Measurements from ENCODE around the gene GPD1. TPM values are rescaled to one million over a fixed set of nuclear protein-coding genes. Genes with fewer than 3 reads are reported as not detected.
"Not testable (repeated sequence)": the region's sequence is repeated elsewhere in the genome, so short reads cannot be mapped to it uniquely, and the experiment has no call there.

Gene GPD1
- total RNA-seq, 2 donors from 2014 or later = 0.35 TPM; not detected in 1

- Mint-ChIP-seq H3K4me3 (peak overlapping the region; percentile 95), H3K4me1 (peaks cover 26% of the 10 kb centered on the region), H3K36me3 (ENCODE audit: low read depth) (peaks cover 22% of the 10 kb centered on the region), H3K9me3 (no peaks in the 10 kb centered on the region), H3K27me3 (no peaks in the 10 kb centered on the region), H3K27ac (peak overlapping the region; percentile 78)
- ATAC-seq (replicated peaks) = no peak
Measured at GRCh38 chr12:50083301-50083700, 20.5 kb upstream of the GPD1 start.

- peak overlapping the region; percentile 95 for H3K27ac Mint-ChIP-seq
- H3K36me3 Mint-ChIP-seq (ENCODE audit: low read depth) = peaks cover 33% of the 10 kb centered on the region
- not testable (repeated sequence) for H3K9me3 Mint-ChIP-seq; ATAC-seq (replicated peaks); H3K27me3 Mint-ChIP-seq
- peak overlapping the region; percentile 95 for H3K4me3 Mint-ChIP-seq
- H3K4me1 Mint-ChIP-seq = peaks cover 31% of the 10 kb centered on the region
Measured at GRCh38 chr12:50084409-50084774, 19.4 kb upstream of the GPD1 start.

- Mint-ChIP-seq H3K27ac (peak within 1 kb of the TSS; percentile 95), H3K27me3 (no peaks in the 10 kb centered on the region), H3K36me3 (ENCODE audit: low read depth) (peaks cover 39% of the 10 kb centered on the region), H3K9me3 (no peaks in the 10 kb centered on the region), H3K4me1 (peaks cover 31% of the 10 kb centered on the region), H3K4me3 (peak within 1 kb of the TSS; percentile 95)
- peak; percentile 91 for ATAC-seq (replicated peaks)
Measured at GRCh38 chr12:50084775-50085614, 18.8 kb upstream of the GPD1 start, which contains the start of gene SMARCD1. Gene SMARCD1 (plus strand): TSS chr12:50085342. CDS start chr12:50085370, 28 bp downstream.

- Mint-ChIP-seq H3K9me3 (no peaks in the 10 kb centered on the region), H3K4me3 (peak overlapping the region; percentile 95), H3K4me1 (peaks cover 31% of the 10 kb centered on the region), H3K27ac (peak overlapping the region; percentile 95), H3K36me3 (ENCODE audit: low read depth) (peaks cover 45% of the 10 kb centered on the region), H3K27me3 (no peaks in the 10 kb centered on the region)
- ATAC-seq (replicated peaks) = peak; percentile 1
Measured at GRCh38 chr12:50085615-50086072, 18.2 kb upstream of the GPD1 start.

GRCh38 chr12:50086148-50086547, 17.7 kb upstream of the GPD1 start:
- H3K27ac Mint-ChIP-seq = peak overlapping the region; percentile 95
- H3K9me3 Mint-ChIP-seq = no peaks in the 10 kb centered on the region
- peaks cover 31% of the 10 kb centered on the region for H3K4me1 Mint-ChIP-seq
- peak overlapping the region; percentile 95 for H3K4me3 Mint-ChIP-seq
- peaks cover 50% of the 10 kb centered on the region for H3K36me3 Mint-ChIP-seq (ENCODE audit: low read depth)
- H3K27me3 Mint-ChIP-seq = no peaks in the 10 kb centered on the region
- no peak for ATAC-seq (replicated peaks)

GRCh38 chr12:50087151-50087550, 16.7 kb upstream of the GPD1 start:
- no peaks in the 10 kb centered on the region for H3K27me3 Mint-ChIP-seq
- no peak for ATAC-seq (replicated peaks)
- no peaks in the 10 kb centered on the region for H3K9me3 Mint-ChIP-seq
- H3K4me1 Mint-ChIP-seq = peaks cover 31% of the 10 kb centered on the region
- H3K4me3 Mint-ChIP-seq = peak overlapping the region; percentile 95
- no peak overlapping the region for H3K27ac Mint-ChIP-seq
- H3K36me3 Mint-ChIP-seq (ENCODE audit: low read depth) = peaks cover 60% of the 10 kb centered on the region

- H3K36me3 Mint-ChIP-seq (ENCODE audit: low read depth) = peaks cover 69% of the 10 kb centered on the region
Measured at GRCh38 chr12:50087995-50088394, 15.8 kb upstream of the GPD1 start.

GRCh38 chr12:50088577-50089335, 15.1 kb upstream of the GPD1 start:
- ATAC-seq (replicated peaks) = peak; percentile 54
- H3K27me3 Mint-ChIP-seq = no peaks in the 10 kb centered on the region
- H3K36me3 Mint-ChIP-seq (ENCODE audit: low read depth) = peaks cover 76% of the 10 kb centered on the region
- peak overlapping the region; percentile 34 for H3K4me3 Mint-ChIP-seq
- no peaks in the 10 kb centered on the region for H3K9me3 Mint-ChIP-seq
- peak overlapping the region; percentile 64 for H3K27ac Mint-ChIP-seq
- peaks cover 27% of the 10 kb centered on the region for H3K4me1 Mint-ChIP-seq

More at GRCh38 chr12:50087995-50088394, 15.8 kb upstream of the GPD1 start:
- H3K4me1 Mint-ChIP-seq = peaks cover 31% of the 10 kb centered on the region
- H3K9me3 Mint-ChIP-seq = no peaks in the 10 kb centered on the region
- H3K4me3 Mint-ChIP-seq = peak overlapping the region; percentile 34
- no peaks in the 10 kb centered on the region for H3K27me3 Mint-ChIP-seq
- H3K27ac Mint-ChIP-seq = peak overlapping the region; percentile 64
- ATAC-seq (replicated peaks) = no peak

- Mint-ChIP-seq H3K9me3 (no peaks in the 10 kb centered on the region), H3K36me3 (ENCODE audit: low read depth) (peaks cover 86% of the 10 kb centered on the region), H3K27me3 (no peaks in the 10 kb centered on the region), H3K4me3 (no peak overlapping the region), H3K27ac (no peak overlapping the region), H3K4me1 (peaks cover 26% of the 10 kb centered on the region)
- no peak for ATAC-seq (replicated peaks)
Measured at GRCh38 chr12:50089730-50090129, 14.1 kb upstream of the GPD1 start.

GRCh38 chr12:50090391-50090790, 13.4 kb upstream of the GPD1 start:
- Mint-ChIP-seq H3K36me3 (ENCODE audit: low read depth) (peaks cover 93% of the 10 kb centered on the region), H3K4me3 (no peak overlapping the region), H3K4me1 (peaks cover 26% of the 10 kb centered on the region), H3K27ac (no peak overlapping the region), H3K9me3 (no peaks in the 10 kb centered on the region), H3K27me3 (no peaks in the 10 kb centered on the region)
- ATAC-seq (replicated peaks) = no peak

GRCh38 chr12:50097952-50098351, 5.9 kb upstream of the GPD1 start:
- Mint-ChIP-seq H3K4me1 (no peaks in the 10 kb centered on the region), H3K27ac (peak overlapping the region; percentile 26), H3K4me3 (no peak overlapping the region), H3K9me3 (no peaks in the 10 kb centered on the region), H3K27me3 (no peaks in the 10 kb centered on the region), H3K36me3 (ENCODE audit: low read depth) (peaks cover 88% of the 10 kb centered on the region)
- no peak for ATAC-seq (replicated peaks)

GRCh38 chr12:50099302-50100008, 4.4 kb upstream of the GPD1 start:
- Mint-ChIP-seq H3K4me3 (no peak overlapping the region), H3K9me3 (no peaks in the 10 kb centered on the region), H3K27ac (peak overlapping the region; percentile 69), H3K36me3 (ENCODE audit: low read depth) (peaks cover 73% of the 10 kb centered on the region), H3K27me3 (no peaks in the 10 kb centered on the region), H3K4me1 (no peaks in the 10 kb centered on the region)
- ATAC-seq (replicated peaks) = no peak

- Mint-ChIP-seq H3K9me3 (no peaks in the 10 kb centered on the region), H3K27ac (peak overlapping the region; percentile 36), H3K27me3 (no peaks in the 10 kb centered on the region), H3K4me1 (no peaks in the 10 kb centered on the region), H3K36me3 (ENCODE audit: low read depth) (peaks cover 62% of the 10 kb centered on the region), H3K4me3 (no peak overlapping the region)
- no peak for ATAC-seq (replicated peaks)
Measured at GRCh38 chr12:50100561-50100960, 3.2 kb upstream of the GPD1 start.

- Mint-ChIP-seq H3K27ac (no peak overlapping the region), H3K9me3 (no peaks in the 10 kb centered on the region), H3K27me3 (no peaks in the 10 kb centered on the region), H3K4me3 (no peak overlapping the region), H3K4me1 (no peaks in the 10 kb centered on the region), H3K36me3 (ENCODE audit: low read depth) (peaks cover 51% of the 10 kb centered on the region)
- no peak for ATAC-seq (replicated peaks)
Measured at GRCh38 chr12:50101663-50102062, 2.1 kb upstream of the GPD1 start.
